MCF 10A (cell line): ENCODE results near the gene NKD1. TPM values are rescaled to one million over a fixed set of nuclear protein-coding genes. Genes with fewer than 3 reads are reported as not detected.

Source experiments
- BruUV-seq: library from RNA; stranded (reverse); fragments of 400-500 nt; replicated peaks from 2 replicates; lab custom pipeline; 2021; lab: Mats Ljungman, UMichigan
- CTCF ChIA-PET: fragments of 300-600 bp; sonication (Branson Sonifier 250); formaldehyde crosslinking; extraction: SDS; loops from one replicate; lab custom pipeline; 2021; ENCODE audit warnings: antibody characterized with exemption, inconsistent platforms; lab: Yijun Ruan, JAX
- POLR2A ChIA-PET: fragments of 300-600, 350-650 bp; sonication (Branson Sonifier 250); formaldehyde crosslinking; extraction: SDS; loops from one replicate; lab custom pipeline; 2020; ENCODE audit warnings: antibody characterized with exemption, inconsistent platforms; lab: Yijun Ruan, JAX
- DNase-seq: peaks from one replicate; pipeline ENCODE4 v3.0.0-alpha.2; 2018; ENCODE audit not compliant: unreplicated experiment
- H3K27ac Mint-ChIP-seq: one replicate; pipeline ENCODE4 v1.8.0; 2022; ENCODE audit warnings: mild to moderate bottlenecking, low read depth, mixed read lengths; ENCODE audit not compliant: unreplicated experiment
- H3K27me3 Mint-ChIP-seq: one replicate; pipeline ENCODE4 v1.8.0; 2022; ENCODE audit warnings: mixed read lengths; ENCODE audit not compliant: insufficient read depth, unreplicated experiment
- H3K36me3 Mint-ChIP-seq: one replicate; pipeline ENCODE4 v1.8.0; 2022; ENCODE audit warnings: mild to moderate bottlenecking, moderate library complexity, mixed read lengths; ENCODE audit not compliant: insufficient read depth, unreplicated experiment
- H3K4me1 Mint-ChIP-seq: one replicate; pipeline ENCODE4 v1.8.0; 2022; ENCODE audit warnings: mixed read lengths; ENCODE audit not compliant: insufficient read depth, unreplicated experiment
- H3K4me3 Mint-ChIP-seq: one replicate; pipeline ENCODE4 v1.8.0; 2022; ENCODE audit warnings: mild to moderate bottlenecking, moderate library complexity, mixed read lengths; ENCODE audit not compliant: unreplicated experiment
- H3K9me3 Mint-ChIP-seq: one replicate; pipeline ENCODE4 v1.8.0; 2022; ENCODE audit warnings: mixed read lengths; ENCODE audit not compliant: unreplicated experiment
- CTCF ChIP-seq: fragments of 200-600 bp; IDR thresholded peaks from one replicate; pipeline ENCODE4 v1.8.0; 2022; ENCODE audit warnings: antibody characterized with exemption, mild to moderate bottlenecking; ENCODE audit not compliant: unreplicated experiment
- intact Hi-C: fragments of 100-400 bp; cut with micrococcal nuclease; formaldehyde crosslinking; loops from 2 replicates; pipeline ENCODE4 v1.14.1; 2022
- total RNA-seq: library from RNA; stranded (reverse); gene quantifications from 2 replicates; pipeline ENCODE4 v1.2.3, GENCODE V29; 2022

The NKD1 gene
- total RNA-seq, 1 experiment from 2014 or later: 0.07 TPM

GRCh38 chr16:50573279-50573678 is 25.1 kb downstream of the NKD1 start:
- no peak for DNase-seq
- CTCF ChIA-PET: interaction anchor here (0.6 to 1.2 kb wide), 4 partner anchors 34 to 1029 kb away, joined by 3 to 4 read pairs (median 3); partner anchors contain the start of gene CYLD
- TF ChIP-seq CTCF: no peak
- POLR2A ChIA-PET: interaction anchor here (0.6 kb wide), 1 partner anchor 8 kb away, joined by 3 read pairs; no protein-coding TSS in a partner anchor
- H3K9me3 Mint-ChIP-seq: no peaks in the 10 kb centered on the region
- H3K27me3 Mint-ChIP-seq: no peaks in the 10 kb centered on the region
- no peak overlapping the region for H3K4me3 Mint-ChIP-seq
- no peak overlapping the region for H3K27ac Mint-ChIP-seq
- BruUV-seq: no TSS peak
- H3K36me3 Mint-ChIP-seq: no peaks in the 10 kb centered on the region
- H3K4me1 Mint-ChIP-seq: no peaks in the 10 kb centered on the region
- intact Hi-C loops: no loop called here

GRCh38 chr16:50573947-50574744 is 25.9 kb downstream of the NKD1 start:
- H3K36me3 Mint-ChIP-seq: no peaks in the 10 kb centered on the region
- H3K4me1 Mint-ChIP-seq: no peaks in the 10 kb centered on the region
- ChIA-PET CTCF (interaction anchor here (0.6 to 0.8 kb wide), 3 partner anchors 10 to 168 kb away, joined by 3 to 4 read pairs (median 4); partner anchors contain the start of gene CYLD), POLR2A (no interaction called here)
- no TSS peak for BruUV-seq
- no peaks in the 10 kb centered on the region for H3K9me3 Mint-ChIP-seq
- DNase-seq: no peak
- intact Hi-C loops: no loop called here
- TF ChIP-seq CTCF: no peak
- no peak overlapping the region for H3K4me3 Mint-ChIP-seq
- no peaks in the 10 kb centered on the region for H3K27me3 Mint-ChIP-seq
- H3K27ac Mint-ChIP-seq: no peak overlapping the region

- ChIA-PET CTCF (interaction anchor here (0.6 to 0.8 kb wide), 2 partner anchors 11 to 90 kb away, joined by 3 to 4 read pairs; no protein-coding TSS in a partner anchor), POLR2A (no interaction called here)
- TF ChIP-seq CTCF: no peak
- Mint-ChIP-seq H3K9me3 (no peaks in the 10 kb centered on the region), H3K27me3 (no peaks in the 10 kb centered on the region), H3K27ac (no peak overlapping the region), H3K4me1 (no peaks in the 10 kb centered on the region), H3K36me3 (no peaks in the 10 kb centered on the region), H3K4me3 (no peak overlapping the region)
- DNase-seq: no peak
- no TSS peak for BruUV-seq
- intact Hi-C loops: no loop called here
Observed at GRCh38 chr16:50574745-50575136, 26.5 kb downstream of the NKD1 start.

GRCh38 chr16:50575743-50576142 is 27.5 kb downstream of the NKD1 start:
- Mint-ChIP-seq H3K27ac (no peak overlapping the region), H3K36me3 (no peaks in the 10 kb centered on the region), H3K9me3 (no peaks in the 10 kb centered on the region), H3K27me3 (no peaks in the 10 kb centered on the region), H3K4me3 (no peak overlapping the region), H3K4me1 (no peaks in the 10 kb centered on the region)
- intact Hi-C loops: no loop called here
- POLR2A ChIA-PET: no interaction called here
- no peak for TF ChIP-seq CTCF
- no peak for DNase-seq
- CTCF ChIA-PET: no interaction called here
- BruUV-seq: no TSS peak
